CD4-positive, alpha-beta T cell treated with Interleukin-21 for 1 hour (primary cell): ENCODE data around the gene ORC1.

ENCODE experiments used
- DNase-seq: peaks from one replicate; pipeline ENCODE4 v3.0.0-alpha.2; 2020

The ORC1 gene

DNA sequence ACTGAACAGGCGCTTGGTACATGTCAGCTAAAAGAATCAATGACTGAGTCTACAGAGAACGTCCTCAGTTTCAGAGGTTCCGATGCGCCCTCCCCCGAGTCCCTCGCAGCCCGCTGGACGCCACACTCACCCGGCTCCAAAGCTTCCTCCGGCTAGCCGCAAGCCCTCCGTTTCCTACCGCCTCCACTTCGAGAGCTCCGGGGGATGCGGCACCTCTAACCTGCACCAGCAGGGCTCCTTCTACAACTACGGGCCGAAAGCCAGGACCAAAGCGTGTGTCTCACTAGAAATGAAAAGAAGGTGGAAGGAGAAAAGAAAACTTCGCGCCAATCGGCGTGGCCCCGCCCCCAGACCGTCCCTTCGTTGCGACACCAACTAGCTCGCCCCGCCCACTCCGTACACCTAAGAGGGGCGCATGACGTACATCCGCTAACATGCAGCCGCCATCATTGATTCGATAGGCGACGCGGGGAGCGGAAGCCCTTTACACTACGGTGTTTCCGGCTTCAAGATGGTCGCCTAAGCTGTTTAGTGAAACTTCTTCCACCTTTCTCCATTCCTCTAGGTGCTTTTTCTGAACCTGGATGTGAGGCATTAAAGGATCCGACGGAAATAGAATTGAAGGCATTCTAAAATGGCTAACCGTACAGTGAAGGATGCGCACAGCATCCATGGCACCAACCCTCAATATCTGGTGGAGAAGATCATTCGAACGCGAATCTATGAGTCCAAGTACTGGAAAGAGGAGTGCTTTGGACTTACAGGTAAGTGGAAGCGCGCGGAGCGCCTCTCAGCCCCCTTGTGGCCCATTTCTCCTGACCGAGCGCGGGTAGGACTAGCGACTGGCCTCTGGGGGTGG, at the start of gene ORC1, which contains the start of gene PRPF38A:
Gene ORC1 (minus strand): TSS at position 308 of the 859 bp plus-strand sequence. CDS start 2,200 bp downstream, outside the sequence.
Gene PRPF38A (plus strand): TSS at position 487 of the 859 bp plus-strand sequence. CDS start 148 bp downstream, at position 635.
- DNase-seq: peak; percentile 97

DNA sequence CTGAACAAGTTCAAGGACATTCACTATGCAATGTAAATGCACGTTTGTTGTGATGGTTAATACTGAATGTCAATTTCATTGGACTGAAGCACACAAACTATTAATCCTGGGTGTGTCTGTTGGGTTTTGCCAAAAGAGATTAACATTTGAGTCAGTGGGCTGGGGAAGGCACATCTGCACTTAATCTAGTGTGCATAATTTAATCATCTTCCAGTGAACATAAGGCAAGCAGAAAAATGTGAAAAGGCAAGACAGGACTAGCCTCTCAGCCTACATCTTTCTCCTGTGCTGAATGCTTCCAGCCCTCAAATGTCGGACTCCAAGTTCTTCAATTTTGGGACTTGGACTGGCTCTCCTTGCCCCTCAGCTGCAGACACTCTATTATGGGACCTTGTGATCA, 40.2 kb upstream of the ORC1 start:
- no peak for DNase-seq

DNA sequence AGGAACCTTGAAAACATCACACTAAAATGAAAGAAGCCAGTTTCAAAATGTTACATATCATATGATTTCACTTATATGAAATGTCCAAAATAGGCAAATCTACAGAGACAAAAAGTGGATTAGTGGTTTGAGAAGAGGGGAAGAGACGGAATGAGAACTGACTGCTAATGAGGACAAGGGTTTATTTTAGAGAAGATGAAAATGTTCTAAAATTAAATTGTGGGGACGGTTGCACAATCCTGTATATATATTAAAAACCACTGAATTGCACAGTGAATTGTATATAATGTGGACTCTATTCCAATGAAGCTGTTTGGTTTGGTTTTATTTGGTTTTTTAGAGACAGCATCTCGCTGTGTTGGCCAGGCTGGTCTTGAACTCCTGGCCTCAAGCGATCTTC, 35.8 kb upstream of the ORC1 start:
- DNase-seq: no peak

DNA sequence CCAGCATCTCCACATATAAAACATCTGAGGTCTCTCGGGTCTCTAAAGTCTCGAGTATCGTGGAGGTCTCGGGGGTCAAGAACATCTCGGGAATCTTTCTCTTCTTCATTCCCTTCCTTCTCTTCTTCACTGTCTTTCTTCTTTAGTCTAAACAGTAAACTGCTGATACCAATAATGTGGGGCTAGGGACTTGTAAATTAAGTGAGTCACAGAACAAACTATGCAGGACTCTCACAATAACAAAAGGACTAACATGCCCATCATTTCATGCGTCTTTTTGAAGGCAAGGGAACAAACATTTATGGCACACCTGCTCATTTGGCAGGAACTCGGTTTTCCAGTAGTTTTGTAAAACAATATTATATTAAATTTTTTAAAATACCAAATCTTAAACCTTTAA, 32.6 kb upstream of the ORC1 start:
- DNase-seq: no peak

DNA sequence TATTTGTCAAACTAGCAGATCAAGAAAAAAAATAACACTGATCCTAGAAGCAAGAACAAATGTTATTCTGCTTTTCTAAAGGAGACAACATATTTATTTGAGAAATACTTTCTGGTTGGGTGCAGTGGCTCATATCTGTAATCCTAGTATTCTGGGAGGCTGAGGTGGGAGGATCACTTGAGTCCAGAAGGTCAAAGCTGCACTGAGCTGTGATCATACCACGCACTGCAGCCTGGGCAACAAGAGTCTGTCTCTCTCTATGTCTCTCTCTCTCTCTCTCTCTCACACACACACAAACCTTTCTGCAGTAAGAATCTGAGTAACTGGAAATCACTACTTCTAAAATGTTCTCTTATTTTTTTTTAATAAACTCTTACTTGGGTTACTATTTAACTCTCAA, 31.4 kb upstream of the ORC1 start:
- DNase-seq: no peak

DNA sequence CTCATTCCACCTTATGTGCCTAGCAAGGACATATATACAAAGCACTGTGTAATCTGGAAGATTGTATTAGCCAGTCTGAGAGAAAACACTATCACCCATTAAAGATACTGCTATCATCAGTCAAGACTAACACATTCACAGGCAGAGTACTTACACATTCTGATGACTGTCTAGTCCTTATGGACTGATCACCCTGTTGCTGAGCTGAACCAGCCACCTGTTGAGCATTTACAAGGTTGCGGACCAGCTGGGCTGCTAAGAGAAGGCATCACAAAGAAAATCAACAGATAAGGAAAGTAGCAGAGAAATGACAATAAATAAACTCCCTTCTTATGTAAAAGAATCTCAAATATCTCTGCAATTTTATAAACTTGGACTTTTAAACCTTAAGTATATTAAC, 31.0 kb upstream of the ORC1 start:
- DNase-seq: no peak

DNA sequence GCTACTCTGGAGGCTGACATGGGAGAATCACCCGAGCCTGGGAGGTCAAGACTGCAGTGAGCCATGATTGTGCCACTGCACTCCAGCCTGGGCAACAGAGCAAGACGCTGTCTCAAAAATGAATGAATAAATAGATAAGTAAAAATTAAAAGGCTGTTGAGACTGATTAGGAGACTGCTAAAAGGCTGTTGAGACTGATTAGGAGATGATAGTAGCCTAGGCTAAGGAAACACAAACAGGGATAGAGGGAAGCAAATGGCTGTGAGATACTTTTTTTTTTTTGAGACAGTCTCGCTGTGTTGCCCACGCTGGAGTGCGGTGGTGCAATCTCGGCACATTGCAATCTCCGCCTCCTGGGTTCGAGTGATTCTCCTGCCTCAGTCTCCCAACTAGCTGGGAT, 28.6 kb upstream of the ORC1 start:
- DNase-seq: no peak

DNA sequence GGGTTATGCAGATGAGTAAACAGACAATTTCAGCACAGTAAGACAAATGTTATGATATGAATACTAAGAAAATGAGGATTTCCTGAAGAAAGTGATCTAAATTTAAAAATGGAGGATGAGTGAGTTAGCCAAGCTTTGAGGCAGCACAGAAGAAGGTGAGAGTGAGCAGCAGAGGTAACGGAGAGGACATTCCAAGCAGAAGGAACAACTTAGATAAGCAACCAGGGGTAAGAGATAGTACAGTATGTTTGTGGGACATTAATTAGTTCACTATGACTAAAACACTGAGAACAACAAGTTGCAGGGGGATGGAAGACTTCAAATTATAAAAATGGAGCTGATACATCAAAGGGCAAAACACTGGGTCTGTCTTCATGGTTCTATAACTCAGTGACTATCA, 22.9 kb upstream of the ORC1 start:
- no peak for DNase-seq

DNA sequence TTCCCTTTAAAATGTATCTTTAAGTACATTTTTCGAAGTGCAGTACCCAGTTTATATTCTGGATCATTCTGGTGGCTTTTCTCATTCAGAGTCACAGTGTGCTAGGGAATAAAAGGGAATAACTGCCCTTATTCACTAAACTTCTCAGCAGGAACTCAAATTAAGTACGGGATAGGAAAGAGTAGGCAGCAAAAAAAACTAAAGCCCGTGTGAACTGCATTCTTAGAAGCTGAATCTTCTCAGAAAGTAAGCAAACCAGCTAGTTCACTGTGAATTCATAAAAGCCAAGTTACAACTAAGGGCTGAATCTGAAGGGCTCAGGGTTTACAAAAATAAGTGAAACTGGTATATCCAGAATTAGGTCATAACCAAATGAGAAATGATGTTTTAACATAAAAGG, 22.1 kb upstream of the ORC1 start:
- DNase-seq: no peak

DNA sequence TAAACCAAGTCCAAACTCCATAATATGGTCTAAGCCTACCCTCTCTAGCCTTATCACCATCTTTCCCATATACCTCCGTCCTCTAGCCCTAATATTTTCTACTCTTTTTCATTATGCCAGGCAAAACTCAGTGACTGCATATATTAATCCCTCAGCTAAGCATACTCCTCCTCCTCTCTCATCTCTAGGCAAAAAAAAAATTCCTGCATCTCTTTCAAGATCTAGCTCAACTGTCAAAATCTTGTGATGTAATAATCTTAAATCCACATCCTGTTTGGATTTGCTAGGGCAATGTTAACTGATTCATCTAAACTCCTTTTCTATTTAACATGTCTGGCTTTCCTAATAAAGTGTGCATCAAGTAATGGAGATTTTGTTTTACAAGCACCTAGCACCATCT, 20.6 kb upstream of the ORC1 start:
- peak; percentile 17 for DNase-seq

DNA sequence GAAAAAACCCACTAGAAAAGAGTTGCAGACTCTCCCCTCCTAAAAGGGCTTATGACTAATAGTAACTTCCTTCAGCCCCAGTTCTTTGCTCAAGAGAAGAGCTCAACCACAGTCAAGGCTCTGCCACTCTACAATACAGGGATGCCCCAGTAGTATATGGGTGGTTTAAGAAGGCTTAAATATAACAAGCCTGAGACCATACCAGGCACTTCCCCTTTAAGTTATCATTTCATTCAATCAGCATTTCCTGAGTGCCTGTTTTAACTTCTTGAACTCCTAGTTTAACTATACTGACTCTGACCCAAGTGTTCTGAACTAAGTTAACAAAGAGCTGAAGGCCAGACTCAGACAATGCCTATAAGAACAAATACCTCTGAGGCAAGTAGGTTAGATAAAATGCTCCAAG, 20.0 kb upstream of the ORC1 start:
- peak; percentile 76 for DNase-seq

DNA sequence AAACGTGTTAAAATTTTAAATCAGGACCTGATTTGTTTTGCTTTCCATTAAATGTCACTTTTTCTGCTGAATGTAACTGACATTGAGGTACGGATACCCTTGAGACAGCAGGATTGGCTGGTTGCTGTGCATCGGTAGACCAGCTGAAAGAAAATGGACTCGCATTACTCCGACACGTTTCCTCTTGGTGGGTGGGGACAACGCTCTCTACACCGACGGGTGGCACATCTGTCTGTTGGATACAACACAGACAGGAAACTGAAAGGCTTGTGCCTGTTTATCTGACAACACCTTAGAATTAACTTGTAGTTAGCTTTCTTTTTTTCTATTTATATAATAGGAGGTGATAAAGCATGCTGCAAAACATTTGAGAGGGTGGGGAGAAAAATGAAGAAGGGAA, 19.5 kb upstream of the ORC1 start:
- peak; percentile 87 for DNase-seq

DNA sequence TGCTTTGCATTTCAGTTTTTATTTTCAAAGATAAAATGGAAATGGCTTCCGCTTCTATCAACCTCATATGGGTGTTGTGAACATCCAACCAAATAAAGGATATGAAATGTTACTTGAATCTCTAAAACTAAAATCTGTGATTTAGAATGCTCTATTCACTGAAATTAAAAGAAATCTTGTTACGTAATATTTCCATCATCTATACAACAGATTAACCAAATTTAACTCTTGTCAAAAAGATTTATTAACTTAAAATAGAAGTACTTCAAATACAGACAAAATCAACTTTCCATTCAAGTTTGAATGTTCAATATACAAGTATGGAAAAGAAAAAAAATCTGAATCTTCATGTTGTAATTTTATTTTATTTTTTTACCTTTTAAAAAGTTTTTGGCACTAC, 18.8 kb upstream of the ORC1 start:
- no peak for DNase-seq

DNA sequence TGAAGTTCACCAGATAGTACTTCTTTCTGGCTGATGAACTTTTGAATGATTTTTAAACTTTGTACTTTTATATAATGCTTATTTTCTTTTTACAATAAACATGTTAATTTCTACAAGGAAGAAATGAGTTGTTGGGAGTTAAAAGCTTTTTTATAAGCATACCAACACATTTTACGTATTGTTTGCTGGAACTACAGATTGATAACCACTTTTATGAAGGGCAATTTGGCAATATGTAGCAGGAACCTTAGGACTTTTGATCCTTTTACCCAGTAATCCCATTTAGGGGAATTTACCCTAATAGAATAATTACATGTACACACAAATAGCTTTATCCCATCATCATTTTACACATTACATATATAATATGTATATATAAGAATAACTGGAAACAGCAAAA, 16.5 kb upstream of the ORC1 start:
- no peak for DNase-seq

DNA sequence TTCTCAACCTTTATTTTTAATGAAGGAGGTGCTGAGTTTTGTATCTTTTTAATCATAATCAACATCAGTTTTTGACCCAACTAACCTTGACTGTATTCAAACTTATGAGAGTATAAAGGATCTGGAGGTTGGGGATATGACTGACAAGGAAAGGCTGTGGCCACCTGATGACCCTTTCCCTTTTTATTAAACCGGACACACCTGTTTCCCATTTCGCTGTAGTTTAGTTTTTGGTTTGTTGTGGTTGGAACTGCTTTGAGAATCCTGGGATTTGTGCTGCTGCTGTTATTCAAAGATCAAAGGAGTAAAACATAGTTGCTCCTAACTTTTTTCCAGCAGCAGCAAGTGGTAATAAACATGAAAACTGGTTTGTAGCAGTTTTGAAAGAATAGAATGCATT, 12.6 kb upstream of the ORC1 start:
- DNase-seq: no peak

DNA sequence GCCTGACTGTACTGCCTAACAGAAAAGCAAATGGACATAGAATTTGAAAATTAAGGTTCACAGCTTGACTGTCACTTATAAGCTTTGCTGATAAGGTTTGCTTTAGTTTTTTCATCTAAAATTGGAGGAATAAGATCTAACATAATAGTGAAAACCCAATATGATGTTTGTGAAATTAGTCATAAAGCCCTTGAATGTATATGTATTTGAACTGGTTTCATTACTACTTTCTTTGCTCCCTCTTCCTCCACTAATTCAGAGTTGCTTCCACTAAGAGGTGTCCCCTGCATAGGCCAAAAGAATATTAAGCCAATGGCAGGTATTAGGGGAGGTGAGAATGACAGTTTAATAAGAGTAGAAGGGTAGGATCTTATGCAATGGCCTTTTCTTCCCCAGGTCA, 10.7 kb upstream of the ORC1 start:
- DNase-seq: no peak

DNA sequence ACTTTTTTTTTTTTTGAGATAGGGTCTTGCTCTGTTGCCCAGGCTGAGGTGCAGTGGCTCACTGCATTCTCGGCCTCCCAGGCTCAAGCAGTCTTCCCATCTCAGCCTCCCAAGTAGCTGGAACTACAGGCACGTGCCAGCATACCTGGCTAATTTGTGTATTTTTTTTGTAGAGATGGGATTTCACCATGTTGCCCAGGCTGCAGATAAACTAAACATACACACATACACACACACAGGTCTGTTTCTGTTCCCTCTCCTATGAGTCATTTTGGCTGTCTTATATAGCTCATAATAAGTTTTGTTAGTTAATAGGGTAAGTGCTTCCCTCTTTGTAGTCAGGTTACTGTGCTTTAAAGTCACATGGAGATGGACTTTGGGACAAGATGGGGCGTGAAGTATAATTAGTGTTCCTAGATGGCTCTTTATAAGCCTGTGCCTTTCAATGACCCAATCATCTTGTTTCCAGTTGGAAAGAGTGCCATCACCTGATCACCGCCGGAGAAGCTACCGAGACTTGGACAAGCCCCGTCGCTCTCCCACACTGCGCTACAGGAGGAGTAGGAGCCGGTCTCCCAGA, 9.3 kb upstream of the ORC1 start:
- no peak for DNase-seq

DNA sequence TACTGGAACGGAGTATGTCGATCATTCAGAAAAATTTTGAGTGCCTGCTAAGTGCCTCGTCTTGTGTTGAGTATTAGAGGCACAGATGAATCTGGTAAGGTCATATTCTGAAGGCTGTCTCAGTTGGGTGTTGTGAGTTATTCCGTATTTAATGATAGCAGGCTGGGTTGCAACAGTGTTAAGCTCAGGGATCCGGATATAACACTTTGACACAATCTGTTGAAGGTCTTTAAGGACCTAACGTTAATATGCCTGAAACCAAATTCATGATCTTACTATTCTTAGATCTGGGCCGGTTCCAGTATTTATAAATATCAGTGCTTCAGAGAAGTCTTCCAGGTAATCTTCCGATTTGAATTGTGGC, 734 bp upstream of the ORC1 start:
- no peak for DNase-seq

DNA sequence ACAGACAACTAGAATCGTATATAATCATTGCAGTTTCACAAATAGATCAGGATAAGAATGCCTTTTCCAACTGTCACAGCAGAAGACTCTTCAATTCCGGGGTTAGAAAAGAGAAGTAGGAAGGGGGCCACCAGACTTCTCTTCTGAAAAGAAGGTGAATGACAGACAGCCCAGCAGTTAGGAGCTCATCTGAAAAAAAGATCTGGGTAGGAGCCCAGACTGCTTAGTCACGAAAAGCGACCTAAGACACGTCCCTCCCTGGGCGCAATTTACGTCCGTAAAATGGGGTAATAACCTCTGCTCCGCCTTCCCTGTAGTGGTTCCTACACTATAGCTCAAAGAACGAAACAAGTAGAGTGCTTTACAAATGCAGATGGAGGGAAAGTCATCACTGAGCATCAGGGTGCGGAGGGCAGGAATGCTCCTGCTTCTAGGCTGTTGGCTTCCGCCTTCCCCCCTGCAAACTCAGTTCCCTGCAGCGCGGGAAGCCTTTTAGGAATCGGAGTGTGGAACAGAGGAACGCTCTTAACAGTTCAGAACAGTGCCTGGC, 582 bp downstream of the ORC1 start:
- DNase-seq: peak; percentile 65

DNA sequence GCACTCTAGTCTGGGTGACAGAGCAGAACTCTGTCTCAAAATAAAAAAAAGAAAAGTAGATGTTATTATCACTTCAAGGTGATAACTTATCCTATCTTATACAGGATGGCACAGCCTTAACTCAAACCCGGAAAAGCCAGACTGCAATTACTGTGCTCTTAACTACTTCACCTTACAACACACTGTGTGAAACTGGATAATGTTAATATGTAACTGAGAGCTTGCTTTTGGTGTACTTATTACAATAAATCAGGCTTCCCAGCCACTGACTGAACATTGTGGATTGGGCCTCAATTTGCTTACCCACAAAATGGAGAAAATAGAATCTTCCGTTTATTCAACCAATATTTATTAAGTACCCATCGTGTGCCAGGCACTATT, 1.4 kb downstream of the ORC1 start:
- no peak for DNase-seq

DNA sequence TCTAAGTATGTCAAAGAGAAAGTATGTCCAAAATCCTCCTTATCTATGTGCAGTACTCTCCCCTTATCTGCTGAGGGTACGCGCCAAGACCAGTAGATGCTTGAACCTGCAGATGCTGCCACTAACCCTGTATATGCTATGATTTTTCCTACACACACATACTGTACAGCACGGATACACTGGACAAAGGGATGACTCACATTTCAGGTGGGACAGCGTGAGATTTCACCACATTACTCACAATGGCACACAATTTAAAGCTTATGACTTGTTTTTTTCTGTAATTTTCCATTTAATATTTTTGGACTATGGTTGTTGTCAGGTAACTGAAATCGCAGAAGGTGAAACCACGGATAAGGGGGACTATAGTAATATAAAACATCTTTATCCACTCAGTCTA, 4.1 kb downstream of the ORC1 start:
- DNase-seq: no peak

DNA sequence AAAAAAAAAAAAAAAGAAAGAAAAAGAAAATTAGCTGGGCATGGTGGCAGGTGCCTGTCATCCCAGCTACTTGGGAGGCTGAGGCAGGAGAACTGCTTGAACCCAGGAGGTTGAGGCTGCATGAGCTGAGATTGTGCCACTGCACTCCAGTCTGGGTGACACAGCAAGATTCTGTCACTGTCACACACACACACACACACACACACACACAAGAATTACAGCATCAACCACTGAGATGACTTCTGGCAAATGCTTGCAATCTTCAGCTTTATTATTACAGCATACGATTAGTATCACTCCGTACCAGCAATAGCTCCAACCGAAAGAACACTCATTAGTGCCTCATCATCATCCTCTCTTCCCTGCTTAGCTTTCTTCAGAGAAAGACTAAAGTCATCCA, 4.6 kb downstream of the ORC1 start:
- no peak for DNase-seq

DNA sequence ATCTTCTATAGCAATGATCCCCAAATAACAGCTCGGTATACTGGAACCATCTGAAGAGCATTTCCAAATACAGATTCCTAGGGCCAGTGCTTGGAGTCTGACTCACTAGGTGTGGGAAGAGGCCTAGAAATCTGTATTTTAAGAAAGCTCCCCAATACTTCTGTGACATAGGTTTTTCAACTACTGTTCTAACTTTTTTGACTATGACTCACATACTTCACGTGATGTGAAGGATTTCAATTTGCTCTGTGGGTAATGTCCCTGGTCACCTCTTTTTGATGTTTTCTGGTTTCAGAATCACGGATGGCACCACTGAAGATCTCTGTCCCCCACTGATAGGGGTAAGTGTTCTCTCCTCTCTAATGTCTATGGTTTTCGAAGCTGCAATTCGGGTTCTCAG, 11.0 kb downstream of the ORC1 start:
- DNase-seq: no peak

DNA sequence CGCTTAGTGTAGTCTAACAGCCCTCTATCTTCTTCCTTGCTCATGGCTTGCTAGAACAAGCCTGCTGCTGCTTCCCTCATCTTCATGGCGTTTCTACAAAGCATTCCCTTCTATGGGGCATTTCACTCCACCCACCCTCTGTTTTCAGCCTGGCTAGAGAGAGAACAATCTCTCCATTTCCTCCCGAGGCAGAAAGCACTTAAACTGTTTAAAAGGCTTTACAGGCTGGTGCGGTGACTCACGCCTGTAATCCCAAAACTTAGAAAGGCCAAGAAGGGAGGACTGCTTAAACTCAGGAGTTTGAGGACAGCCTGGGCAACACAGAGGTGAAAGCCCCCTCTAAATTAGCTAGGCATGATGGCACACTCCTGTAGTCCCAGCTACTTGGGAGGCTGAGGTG, 17.8 kb downstream of the ORC1 start:
- DNase-seq: no peak

DNA sequence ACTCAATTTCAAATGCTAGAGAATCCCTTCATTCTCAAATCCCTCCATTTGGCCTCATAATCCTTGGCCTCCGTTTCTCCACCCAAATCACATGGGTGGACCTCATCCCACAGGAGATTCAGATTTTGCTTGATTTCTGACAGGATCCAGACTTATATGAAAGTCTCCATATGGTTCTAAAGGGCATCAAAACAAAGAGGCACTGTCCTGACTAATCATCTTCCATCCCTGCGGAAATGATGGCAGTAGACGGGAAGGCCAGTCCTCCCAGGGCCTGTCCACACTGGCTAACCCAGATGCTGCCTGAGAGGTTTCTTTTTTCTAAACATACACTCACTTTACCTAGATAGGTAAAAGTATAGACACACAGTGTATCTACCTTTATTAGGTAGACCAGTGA, 18.8 kb downstream of the ORC1 start:
- no peak for DNase-seq
